NT2/D1 (cell line): ENCODE results near the gene TMEM234.

Source experiments
- SUZ12 ChIP-seq: IDR thresholded peaks from 2 replicates; pipeline ENCODE4 v1.6.1; 2011; ENCODE audit not compliant: insufficient read length, insufficient read depth; ENCODE audit errors: extremely low read depth
- YY1 ChIP-seq: IDR thresholded peaks from 2 replicates; pipeline ENCODE4 v1.6.1; 2011; ENCODE audit not compliant: insufficient read length, insufficient read depth
- ZNF274 ChIP-seq: IDR thresholded peaks from 2 replicates; pipeline ENCODE4 v1.6.1; 2011; ENCODE audit warnings: mild to moderate bottlenecking, low read depth, low read length

GRCh38 chr1:32241001-32241763 lies 19.0 kb upstream of the TMEM234 start:
- TF ChIP-seq SUZ12: no peak
- no peak for TF ChIP-seq ZNF274
- TF ChIP-seq YY1: no peak
